NCI-H2081 treated with DMSO at 0.1 percent for 48 hours (cell line): ENCODE measurements around the gene RABGAP1L.
"Not testable (repeated sequence)": the region's sequence is repeated elsewhere in the genome, so short reads cannot be mapped to it uniquely, and the experiment has no call there.

ENCODE experiments used
- DNase-seq: peaks from one replicate; lab custom pipeline; 2025; lab: John Stamatoyannopoulos, UW

RABGAP1L gene

DNA sequence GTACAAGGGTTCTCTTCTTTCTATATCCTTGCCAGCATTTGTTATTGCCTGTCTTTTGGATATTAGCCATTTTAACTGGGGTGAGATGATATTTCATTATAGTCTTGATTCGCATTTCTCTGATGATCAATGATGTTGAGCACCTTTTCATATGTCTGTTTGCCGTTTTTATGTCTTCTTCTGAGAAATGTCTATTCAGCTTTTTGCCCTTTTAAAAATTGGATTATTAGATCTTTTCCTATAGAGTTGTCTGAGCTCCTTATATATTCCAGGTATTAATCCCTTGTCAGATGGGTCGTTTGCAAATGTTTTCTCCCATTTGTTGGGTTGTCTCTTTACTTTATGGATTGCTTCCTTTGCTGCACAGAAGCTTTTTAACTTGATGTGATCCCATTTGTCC lies 883.3 kb downstream of the RABGAP1L start:
- DNase-seq: no peak

DNA sequence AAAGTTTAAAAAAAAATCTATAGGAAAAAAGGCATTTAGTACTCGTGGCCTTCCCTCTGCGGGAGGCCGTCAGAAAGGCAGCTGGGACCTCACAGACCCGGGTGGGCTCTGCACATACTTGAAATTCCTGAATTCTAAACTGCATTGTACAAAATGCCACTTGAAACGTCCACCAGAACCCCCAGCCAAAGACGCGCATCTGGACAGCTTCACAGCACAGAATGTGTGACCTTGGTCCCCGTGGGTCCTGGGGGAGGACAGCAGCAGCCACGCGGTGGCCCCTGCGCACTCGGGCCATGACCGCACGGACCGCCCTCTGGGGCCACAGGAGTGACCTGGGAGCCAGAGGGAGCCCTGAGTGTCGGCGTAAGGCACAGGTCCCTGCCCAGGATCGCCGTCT lies 884.5 kb downstream of the RABGAP1L start:
- DNase-seq: no peak

DNA sequence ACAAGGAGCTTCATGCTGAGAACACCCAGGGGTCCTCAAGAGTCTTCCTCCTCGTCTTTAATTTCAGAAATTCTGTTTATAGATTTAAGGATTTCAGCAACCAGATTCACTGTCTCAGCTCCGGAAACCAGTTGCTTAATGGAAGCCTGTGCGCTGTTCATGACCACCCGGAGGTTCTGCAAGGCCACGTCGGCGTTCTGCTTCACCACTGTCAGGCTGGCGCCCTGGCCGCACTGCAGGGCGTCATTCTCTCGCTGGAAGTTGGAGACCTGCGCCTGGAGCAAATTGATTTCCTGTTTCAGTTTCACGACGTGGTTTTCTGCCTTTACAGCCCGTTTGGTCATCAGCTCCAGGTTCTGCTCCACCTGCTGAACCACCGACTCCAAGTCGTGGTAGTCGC lies 885.3 kb downstream of the RABGAP1L start:
- not testable (repeated sequence) for DNase-seq
